ENCODE results near the gene AAK1. TPM values are rescaled to one million over a fixed set of nuclear protein-coding genes. Genes with fewer than 3 reads are reported as not detected.

The AAK1 gene
- polyA plus RNA-seq, 1 of the 3 experiments (the other 2 are of a cell fraction) = 13.4 TPM

- H3K36me3 ChIP-seq (replicated peaks in 1 of 2; ENCODE audit: control insufficient read depth in 1 of 2, insufficient read depth in 2 of 2, low read length in 1 of 2) = peaks cover 76% of the 10 kb centered on the region in 2 experiments
- H3K4me3 ChIP-seq (ENCODE audit: low read depth in 2 of 2, low read length in 1 of 2) = no peak overlapping the region
- no peak overlapping the region for H3K9ac ChIP-seq
- H3K4me2 ChIP-seq = no peak overlapping the region
- no peak overlapping the region for H3K27ac ChIP-seq (ENCODE audit: low read depth in 2 of 2, low read length in 1 of 2)
- ChIA-PET CTCF (interaction anchor here (1.3 kb wide), 1 partner anchor 73 kb away, joined by 3 read pairs; the partner anchor contains the start of gene NFU1), POLR2A (no interaction called here)
- H3K9me3 ChIP-seq = no peaks in the 10 kb centered on the region
- no peaks in the 10 kb centered on the region; a peak in 1 of 4 replicates for H3K4me1 ChIP-seq (ENCODE audit: control insufficient read depth in 1 of 2, insufficient read depth in 2 of 2, low read depth in 1 of 2, low read length in 1 of 2)
- 93% methylated on average over 7 of the region's 7 CpGs for WGBS (ENCODE audit: low lambda C conversion rate)
- DNase-seq = no peak
- H3K79me2 ChIP-seq (ENCODE audit: insufficient read depth) = no peaks in the 10 kb centered on the region
- H4K20me1 ChIP-seq (ENCODE audit: insufficient read depth) = no peaks in the 10 kb centered on the region
- no peaks in the 10 kb centered on the region for H3K9me2 ChIP-seq
- TF ChIP-seq TEAD4 (IDR thresholded peaks at IDR 0.05; ENCODE audit: borderline replicate concordance, insufficient read depth) (no peak), YY1 (IDR thresholded peaks at IDR 0.05; ENCODE audit: low read depth) (no peak)
- H3K27me3 ChIP-seq (ENCODE audit: insufficient read depth) = no peaks in the 10 kb centered on the region
- no peaks in the 10 kb centered on the region for H3F3A ChIP-seq (replicated peaks; ENCODE audit: insufficient read depth)
- H2AFZ ChIP-seq (ENCODE audit: low read depth) = no peak overlapping the region
Observed at GRCh38 chr2:69509750-69510140, 133.8 kb downstream of the AAK1 start.

- no peaks in the 10 kb centered on the region for H4K20me1 ChIP-seq (ENCODE audit: insufficient read depth)
- CTCF ChIA-PET = interaction anchor here (1.3 kb wide), 1 partner anchor 72 kb away, joined by 3 read pairs; the partner anchor contains the start of gene NFU1
- no peak for DNase-seq
Observed at GRCh38 chr2:69509011-69509749, 134.4 kb downstream of the AAK1 start.

More at GRCh38 chr2:69509011-69509749, 134.4 kb downstream of the AAK1 start:
- Histone ChIP-seq H3K9me2 (no peaks in the 10 kb centered on the region), H2AFZ (ENCODE audit: low read depth) (no peak overlapping the region), H3K4me2 (no peak overlapping the region), H3K9me3 (no peaks in the 10 kb centered on the region), H3F3A (replicated peaks; ENCODE audit: insufficient read depth) (no peaks in the 10 kb centered on the region), H3K27ac (ENCODE audit: low read depth in 2 of 2, low read length in 1 of 2) (no peak overlapping the region), H3K36me3 (replicated peaks in 1 of 2; ENCODE audit: control insufficient read depth in 1 of 2, insufficient read depth in 2 of 2, low read length in 1 of 2) (peaks cover 71 to 81% of the 10 kb centered on the region in 2 experiments), H3K79me2 (ENCODE audit: insufficient read depth) (no peaks in the 10 kb centered on the region), H3K4me1 (ENCODE audit: control insufficient read depth in 1 of 2, insufficient read depth in 2 of 2, low read depth in 1 of 2, low read length in 1 of 2) (no peaks in the 10 kb centered on the region), H3K27me3 (ENCODE audit: insufficient read depth) (no peaks in the 10 kb centered on the region), H3K9ac (no peak overlapping the region), H3K4me3 (ENCODE audit: low read depth in 2 of 2, low read length in 1 of 2) (no peak overlapping the region)
- no peak for TF ChIP-seq EP300 (IDR thresholded peaks at IDR 0.05; ENCODE audit: borderline replicate concordance in 1 of 2, low read depth in 1 of 2, low read length in 1 of 2)
- TF ChIP-seq RAD21 (IDR thresholded peaks at IDR 0.05; ENCODE audit: low read length) = no peak
- no peak for TF ChIP-seq FOSL2 (IDR thresholded peaks at IDR 0.05; ENCODE audit: borderline replicate concordance, low read depth)
- TF ChIP-seq MEF2A (IDR thresholded peaks at IDR 0.05; ENCODE audit: borderline replicate concordance, low read depth) = no peak
- no peak for TF ChIP-seq NFIC (IDR thresholded peaks at IDR 0.05; ENCODE audit: borderline replicate concordance)
- TF ChIP-seq SMC3 (IDR thresholded peaks at IDR 0.05; ENCODE audit: low read depth, low read length) = no peak
- TF ChIP-seq TEAD4 (IDR thresholded peaks at IDR 0.05; ENCODE audit: borderline replicate concordance, insufficient read depth) = no peak
- TF ChIP-seq GABPA (IDR thresholded peaks at IDR 0.05; ENCODE audit: low read depth) = no peak
- TF ChIP-seq, protein P1, sequence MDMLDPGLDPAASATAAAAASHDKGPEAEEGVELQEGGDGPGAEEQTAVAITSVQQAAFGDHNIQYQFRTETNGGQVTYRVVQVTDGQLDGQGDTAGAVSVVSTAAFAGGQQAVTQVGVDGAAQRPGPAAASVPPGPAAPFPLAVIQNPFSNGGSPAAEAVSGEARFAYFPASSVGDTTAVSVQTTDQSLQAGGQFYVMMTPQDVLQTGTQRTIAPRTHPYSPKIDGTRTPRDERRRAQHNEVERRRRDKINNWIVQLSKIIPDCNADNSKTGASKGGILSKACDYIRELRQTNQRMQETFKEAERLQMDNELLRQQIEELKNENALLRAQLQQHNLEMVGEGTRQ (IDR thresholded peaks at IDR 0.05; ENCODE audit: borderline replicate concordance, low read depth, low read length) = no peak
- no peak for TF ChIP-seq CTCF (IDR thresholded peaks at IDR 0.05)
- TF ChIP-seq, protein P2, sequence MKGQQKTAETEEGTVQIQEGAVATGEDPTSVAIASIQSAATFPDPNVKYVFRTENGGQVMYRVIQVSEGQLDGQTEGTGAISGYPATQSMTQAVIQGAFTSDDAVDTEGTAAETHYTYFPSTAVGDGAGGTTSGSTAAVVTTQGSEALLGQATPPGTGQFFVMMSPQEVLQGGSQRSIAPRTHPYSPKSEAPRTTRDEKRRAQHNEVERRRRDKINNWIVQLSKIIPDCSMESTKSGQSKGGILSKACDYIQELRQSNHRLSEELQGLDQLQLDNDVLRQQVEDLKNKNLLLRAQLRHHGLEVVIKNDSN (IDR thresholded peaks at IDR 0.05; ENCODE audit: borderline replicate concordance, low read depth) = no peak
- no peak for TF ChIP-seq POLR2AphosphoS5 (IDR thresholded peaks at IDR 0.05; ENCODE audit: low read depth, low read length)
- no peak for TF ChIP-seq MXI1 (IDR thresholded peaks at IDR 0.05; ENCODE audit: low read depth, low read length)
- no peak for TF ChIP-seq CHD2 (IDR thresholded peaks at IDR 0.05; ENCODE audit: low read length, partially characterized antibody)
- no peak for TF ChIP-seq ELF1 (IDR thresholded peaks at IDR 0.05)
- TF ChIP-seq PBX3 (IDR thresholded peaks at IDR 0.05) = no peak
- POLR2A ChIA-PET = no interaction called here
- WGBS (ENCODE audit: low lambda C conversion rate) = 95% methylated on average over 7 of the region's 7 CpGs
